H9 (cell line): ENCODE measurements around the gene RASIP1. TPM values are rescaled to one million over a fixed set of nuclear protein-coding genes. Genes with fewer than 3 reads are reported as not detected.

ENCODE experiments used
- DNase-seq: peaks from one replicate; pipeline ENCODE4 v3.0.0-alpha.2; 2017
- H2AFZ ChIP-seq: one replicate; pipeline ENCODE4 v1.6.1; 2013; ENCODE audit warnings: mild to moderate bottlenecking, low read length, control low read depth, moderate library complexity
- H2AK5ac ChIP-seq: 2 replicates; pipeline ENCODE4 v1.6.1; 2013; ENCODE audit warnings: low read length, control low read depth, mixed read lengths; ENCODE audit not compliant: insufficient read length
- H2BK120ac ChIP-seq: one replicate; pipeline ENCODE4 v1.6.1; 2013; ENCODE audit warnings: low read depth, mild to moderate bottlenecking, low read length, control low read depth, inconsistent platforms; ENCODE audit not compliant: poor library complexity, severe bottlenecking
- H2BK12ac ChIP-seq: 2 replicates; pipeline ENCODE4 v1.6.1; 2013; ENCODE audit warnings: low read length, control low read depth, mixed read lengths, low read depth; ENCODE audit not compliant: insufficient read length
- H2BK15ac ChIP-seq: 2 replicates; pipeline ENCODE4 v1.6.1; 2013; ENCODE audit warnings: low read depth, low read length, control low read depth
- H2BK20ac ChIP-seq: one replicate; pipeline ENCODE4 v1.6.1; 2013; ENCODE audit warnings: low read depth, mild to moderate bottlenecking, low read length, control low read depth, inconsistent platforms; ENCODE audit not compliant: poor library complexity, severe bottlenecking
- H2BK5ac ChIP-seq: 2 replicates; pipeline ENCODE4 v1.6.1; 2013; ENCODE audit warnings: low read length, control low read depth, mixed read lengths; ENCODE audit not compliant: insufficient read length
- H3K14ac ChIP-seq: 2 replicates; pipeline ENCODE4 v1.6.1; 2013; ENCODE audit warnings: low read length, control low read depth; ENCODE audit not compliant: insufficient read depth
- H3K18ac ChIP-seq: 2 replicates; pipeline ENCODE4 v1.6.1; 2013; ENCODE audit warnings: low read depth, mild to moderate bottlenecking, mixed read lengths, low read length, control low read depth; ENCODE audit not compliant: insufficient read length
- H3K23ac ChIP-seq: 2 replicates; pipeline ENCODE4 v1.6.1; 2013; ENCODE audit warnings: low read length, control low read depth, mixed read lengths, low read depth; ENCODE audit not compliant: insufficient read length
- H3K23me2 ChIP-seq: 2 replicates; pipeline ENCODE4 v1.6.1; 2013; ENCODE audit warnings: low read depth, mild to moderate bottlenecking, mixed read lengths, low read length, control low read depth; ENCODE audit not compliant: insufficient read length, poor library complexity, severe bottlenecking
- H3K27ac ChIP-seq: 2 replicates; pipeline ENCODE4 v1.5.1; 2013; ENCODE audit warnings: low read length, control low read depth, mixed read lengths, low read depth; ENCODE audit not compliant: insufficient read length
- H3K27me3 ChIP-seq: 2 replicates; pipeline ENCODE4 v1.6.1; 2013; ENCODE audit warnings: low read length, control low read depth, inconsistent platforms; ENCODE audit not compliant: insufficient read depth
- H3K4ac ChIP-seq: 2 replicates; pipeline ENCODE4 v1.6.1; 2013; ENCODE audit warnings: low read depth, mild to moderate bottlenecking, control low read depth, inconsistent platforms, low read length, moderate library complexity
- H3K4me1 ChIP-seq: 2 replicates; pipeline ENCODE4 v1.6.1; 2013; ENCODE audit warnings: low read length, control low read depth, inconsistent platforms; ENCODE audit not compliant: insufficient read depth
- H3K4me2 ChIP-seq: 2 replicates; pipeline ENCODE4 v1.6.1; 2013; ENCODE audit warnings: low read length, control low read depth, mixed read lengths; ENCODE audit not compliant: insufficient read length, insufficient read depth
- H3K56ac ChIP-seq: 2 replicates; pipeline ENCODE4 v1.6.1; 2013; ENCODE audit warnings: low read depth, mild to moderate bottlenecking, mixed read lengths, low read length, control low read depth; ENCODE audit not compliant: insufficient read length
- H3K79me1 ChIP-seq: 2 replicates; pipeline ENCODE4 v1.6.1; 2013; ENCODE audit warnings: low read depth, mild to moderate bottlenecking, moderate library complexity, low read length, control low read depth, inconsistent platforms; ENCODE audit not compliant: insufficient read depth, poor library complexity, severe bottlenecking
- H3K79me2 ChIP-seq: 2 replicates; pipeline ENCODE4 v1.6.1; 2013; ENCODE audit warnings: low read length, control low read depth, inconsistent platforms; ENCODE audit not compliant: insufficient read depth
- H3K9ac ChIP-seq: 2 replicates; pipeline ENCODE4 v1.6.1; 2013; ENCODE audit warnings: low read length, control low read depth, mixed read lengths; ENCODE audit not compliant: insufficient read length; ENCODE audit errors: extremely low read depth
- H3K9me3 ChIP-seq: one replicate; pipeline ENCODE4 v1.6.1; 2013; ENCODE audit warnings: low read depth, low read length, inconsistent platforms; ENCODE audit not compliant: control insufficient read depth
- H3T11ph ChIP-seq: one replicate; pipeline ENCODE4 v1.6.1; 2013; ENCODE audit warnings: mild to moderate bottlenecking, low read length, control low read depth, inconsistent platforms
- H4K20me1 ChIP-seq: one replicate; pipeline ENCODE4 v1.6.1; 2013; ENCODE audit not compliant: control insufficient read depth, insufficient read length, insufficient read depth
- H4K5ac ChIP-seq: 2 replicates; pipeline ENCODE4 v1.6.1; 2013; ENCODE audit warnings: low read depth, mild to moderate bottlenecking, mixed read lengths, low read length, control low read depth; ENCODE audit not compliant: insufficient read length
- H4K8ac ChIP-seq: replicated peaks from 2 replicates; pipeline ENCODE4 v1.6.1; 2013; ENCODE audit warnings: low read length, control low read depth, mixed read lengths, low read depth; ENCODE audit not compliant: insufficient read length
- H4K91ac ChIP-seq: 2 replicates; pipeline ENCODE4 v1.6.1; 2013; ENCODE audit warnings: low read depth, mild to moderate bottlenecking, moderate library complexity, mixed read lengths, low read length, control low read depth; ENCODE audit not compliant: insufficient read length
- H3K27ac Mint-ChIP-seq, 3 experiments: 2 replicates in 2 of 3; 3 replicates in 1 of 3; pipeline ENCODE4 v1.8.0; 2020 to 2021; ENCODE audit warnings: mixed read lengths in 3 of 3, mild to moderate bottlenecking in 1 of 3, moderate library complexity in 1 of 3
- H3K27me3 Mint-ChIP-seq: 2 replicates; pipeline ENCODE4 v1.8.0; 2021; ENCODE audit warnings: low read depth, mild to moderate bottlenecking, moderate library complexity, mixed read lengths
- H3K36me3 Mint-ChIP-seq, 3 experiments: 2 replicates in 2 of 3; 3 replicates in 1 of 3; pipeline ENCODE4 v1.8.0; 2020 to 2021; ENCODE audit warnings: low read depth in 3 of 3, mixed read lengths in 3 of 3; ENCODE audit not compliant: insufficient read depth in 1 of 3
- H3K4me1 Mint-ChIP-seq, 2 experiments: 2 replicates each; pipeline ENCODE4 v1.8.0; 2020; ENCODE audit warnings: mixed read lengths in 2 of 2
- H3K4me3 Mint-ChIP-seq, 2 experiments: 2 replicates in 1 of 2; 3 replicates in 1 of 2; pipeline ENCODE4 v1.8.0; 2020 to 2021; ENCODE audit warnings: mild to moderate bottlenecking in 2 of 2, mixed read lengths in 2 of 2, moderate library complexity in 1 of 2
- H3K9me3 Mint-ChIP-seq, 2 experiments: 2 replicates in 1 of 2; 3 replicates in 1 of 2; pipeline ENCODE4 v1.8.0; 2020; ENCODE audit warnings: mild to moderate bottlenecking in 2 of 2, mixed read lengths in 2 of 2, moderate library complexity in 1 of 2
- WGBS: extraction: QIAGEN DNeasy Blood & Tissue Kit; methylation state at CpG from one replicate; pipeline ENCODE4 v1.1.7; 2013; ENCODE audit warnings: missing lambda C conversion rate, low lambda C conversion rate, mixed read lengths; ENCODE audit not compliant: insufficient read length; ENCODE audit errors: extremely low coverage; 5-methylcytosine and 5-hydroxymethylcytosine counted together
- total RNA-seq: library from RNA; stranded (reverse); gene quantifications from 2 replicates; pipeline ENCODE4 v1.2.1, GENCODE V29; 2021
- TF ChIP-seq, protein P1 (sequence below): fragments of 200-600 bp; sonication (generic); conservative IDR thresholded peaks from 3 replicates; pipeline ENCODE4 v1.8.0; 2021; ENCODE audit warnings: antibody characterized with exemption, mild to moderate bottlenecking

RASIP1 gene
- total RNA-seq, 1 experiment from 2014 or later, result 2.4 TPM

DNA sequence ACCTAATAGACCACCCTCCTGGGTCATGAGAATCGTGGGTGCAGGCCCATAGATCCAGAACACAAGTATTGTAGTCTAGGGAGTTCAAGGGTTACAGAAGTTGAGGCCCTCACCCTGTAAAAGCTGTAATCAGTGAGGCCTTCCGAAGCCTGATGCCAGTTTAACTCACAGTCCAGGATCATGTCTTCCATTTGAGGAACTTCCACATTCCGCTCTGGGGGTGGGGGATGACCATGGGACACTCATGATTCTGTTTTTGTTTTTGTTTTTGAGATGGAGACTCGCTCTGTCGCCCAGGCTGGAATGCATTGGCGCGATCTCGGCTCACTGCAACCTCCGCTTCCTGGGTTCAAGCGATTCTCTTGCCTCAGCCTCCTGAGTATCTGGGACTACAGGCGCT lies 1.7 kb upstream of the RASIP1 start:
- H3K18ac ChIP-seq, result no peak overlapping the region
- no peak overlapping the region for H4K91ac ChIP-seq
- H3K56ac ChIP-seq, result no peak overlapping the region
- no peaks in the 10 kb centered on the region for H4K20me1 ChIP-seq
- Mint-ChIP-seq H3K4me3 (no peak overlapping the region), H3K4me1 (peaks cover 35 to 53% of the 10 kb centered on the region in 2 experiments), H3K27me3 (peaks cover 21% of the 10 kb centered on the region), H3K36me3 (no peaks in the 10 kb centered on the region), H3K27ac (no peak overlapping the region), H3K9me3 (no peaks in the 10 kb centered on the region; a peak in 1 of 5 replicates)
- no CpG with 5 or more reads among the region's 11 CpGs for WGBS
- no peak overlapping the region for H3K14ac ChIP-seq
- H3K27me3 ChIP-seq, result no peaks in the 10 kb centered on the region; the same call in 1 of the 2 replicates
- no peak overlapping the region for H4K5ac ChIP-seq
- H2BK20ac ChIP-seq, result no peak overlapping the region
- DNase-seq, result no peak
- no peaks in the 10 kb centered on the region for H3K79me2 ChIP-seq
- no peak overlapping the region for H2AK5ac ChIP-seq
- no peak overlapping the region for H3K4ac ChIP-seq
- no peak overlapping the region for H3K4me2 ChIP-seq
- no peaks in the 10 kb centered on the region for H3K4me1 ChIP-seq
- H3K23ac ChIP-seq, result no peak overlapping the region
- no peak overlapping the region for H3T11ph ChIP-seq
- TF ChIP-seq, protein P1, sequence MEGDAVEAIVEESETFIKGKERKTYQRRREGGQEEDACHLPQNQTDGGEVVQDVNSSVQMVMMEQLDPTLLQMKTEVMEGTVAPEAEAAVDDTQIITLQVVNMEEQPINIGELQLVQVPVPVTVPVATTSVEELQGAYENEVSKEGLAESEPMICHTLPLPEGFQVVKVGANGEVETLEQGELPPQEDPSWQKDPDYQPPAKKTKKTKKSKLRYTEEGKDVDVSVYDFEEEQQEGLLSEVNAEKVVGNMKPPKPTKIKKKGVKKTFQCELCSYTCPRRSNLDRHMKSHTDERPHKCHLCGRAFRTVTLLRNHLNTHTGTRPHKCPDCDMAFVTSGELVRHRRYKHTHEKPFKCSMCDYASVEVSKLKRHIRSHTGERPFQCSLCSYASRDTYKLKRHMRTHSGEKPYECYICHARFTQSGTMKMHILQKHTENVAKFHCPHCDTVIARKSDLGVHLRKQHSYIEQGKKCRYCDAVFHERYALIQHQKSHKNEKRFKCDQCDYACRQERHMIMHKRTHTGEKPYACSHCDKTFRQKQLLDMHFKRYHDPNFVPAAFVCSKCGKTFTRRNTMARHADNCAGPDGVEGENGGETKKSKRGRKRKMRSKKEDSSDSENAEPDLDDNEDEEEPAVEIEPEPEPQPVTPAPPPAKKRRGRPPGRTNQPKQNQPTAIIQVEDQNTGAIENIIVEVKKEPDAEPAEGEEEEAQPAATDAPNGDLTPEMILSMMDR, result no peak
- H2BK120ac ChIP-seq, result no peak overlapping the region
- H2BK5ac ChIP-seq, result no peak overlapping the region
- H3K9ac ChIP-seq, result no peak overlapping the region
- H2BK15ac ChIP-seq, result no peak overlapping the region
- no peak overlapping the region for H2AFZ ChIP-seq
- no peak overlapping the region for H2BK12ac ChIP-seq
- H3K23me2 ChIP-seq, result peaks cover 10% of the 10 kb centered on the region
- H4K8ac ChIP-seq, result no peak overlapping the region
- no peak overlapping the region for H3K27ac ChIP-seq
- no peaks in the 10 kb centered on the region for H3K9me3 ChIP-seq
- H3K79me1 ChIP-seq, result no peaks in the 10 kb centered on the region
